HCT116 (cell line): ENCODE results near the gene GABPB1.

Experiments
- CEBPB ChIP-seq: IDR thresholded peaks from 2 replicates; pipeline ENCODE4 v1.6.1; 2012; ENCODE audit warnings: low read depth
- CTCF ChIP-seq, 3 experiments: fragments of 200-600 bp in 1 of 3; sonication (generic) in 1 of 3; IDR thresholded peaks in 2 of 3; conservative IDR thresholded peaks in 1 of 3; 2 replicates each; pipeline ENCODE4 v1.5.1; 2012 to 2017; ENCODE audit warnings: low read depth in 2 of 3, low read length in 2 of 3, antibody characterized with exemption in 1 of 3, borderline replicate concordance in 1 of 3, control low read depth in 1 of 3, mild to moderate bottlenecking in 1 of 3, mixed read lengths in 1 of 3, mixed run types in 1 of 3, moderate library complexity in 1 of 3; ENCODE audit not compliant: insufficient read depth in 1 of 3
- EZH2 ChIP-seq: fragments of 200-600 bp; sonication (generic); IDR thresholded peaks from 2 replicates; pipeline ENCODE4 v1.6.1; 2017; ENCODE audit warnings: antibody characterized with exemption, mixed run types
- JUND ChIP-seq: IDR thresholded peaks from 2 replicates; pipeline ENCODE4 v1.6.1; 2012
- POLR2A ChIP-seq: IDR thresholded peaks from 2 replicates; pipeline ENCODE4 v1.7.0; 2011; ENCODE audit warnings: borderline replicate concordance; ENCODE audit not compliant: insufficient read depth, insufficient read length; ENCODE audit errors: extremely low read depth
- POLR2AphosphoS5 ChIP-seq: IDR thresholded peaks from 2 replicates; pipeline ENCODE4 v1.6.1; 2011; ENCODE audit warnings: mild to moderate bottlenecking, low read depth, low read length, moderate library complexity
- RAD21 ChIP-seq: IDR thresholded peaks from 2 replicates; pipeline ENCODE4 v1.6.1; 2012; ENCODE audit warnings: low read depth, mild to moderate bottlenecking
- SIN3A ChIP-seq: IDR thresholded peaks from 2 replicates; pipeline ENCODE4 v1.6.1; 2012; ENCODE audit warnings: low read depth
- SP1 ChIP-seq: IDR thresholded peaks from 2 replicates; pipeline ENCODE4 v1.6.1; 2012; ENCODE audit warnings: low read depth
- SRF ChIP-seq: IDR thresholded peaks from 2 replicates; pipeline ENCODE4 v1.6.1; 2012; ENCODE audit warnings: low read depth
- TCF7L2 ChIP-seq: IDR thresholded peaks from 2 replicates; pipeline ENCODE4 v1.7.0; 2011; ENCODE audit warnings: borderline replicate concordance, inconsistent platforms; ENCODE audit not compliant: insufficient read depth, insufficient read length; ENCODE audit errors: extremely low read depth
- YY1 ChIP-seq: IDR thresholded peaks from 2 replicates; pipeline ENCODE4 v1.6.1; 2011; ENCODE audit warnings: low read length, low read depth, moderate library complexity, mild to moderate bottlenecking; ENCODE audit not compliant: insufficient replicate concordance; ENCODE audit errors: extremely low read depth
- TF ChIP-seq, protein P1 (sequence below): IDR thresholded peaks from 2 replicates; pipeline ENCODE4 v1.6.1; 2012; ENCODE audit warnings: low read depth
- TF ChIP-seq, protein P2 (sequence below): IDR thresholded peaks from 2 replicates; pipeline ENCODE4 v1.6.1; 2012

- no peak for TF ChIP-seq EZH2
- no peak for TF ChIP-seq CTCF (IDR thresholded peaks at IDR 0.05 in 2 of 3, conservative IDR thresholded peaks at IDR 0.05 in 1 of 3; ENCODE audit: borderline replicate concordance in 1 of 3, insufficient read depth in 1 of 3, low read depth in 2 of 3, low read length in 2 of 3)
- no peak for TF ChIP-seq POLR2A
- TF ChIP-seq CEBPB: no peak
- no peak for TF ChIP-seq JUND
- TF ChIP-seq, protein P1, sequence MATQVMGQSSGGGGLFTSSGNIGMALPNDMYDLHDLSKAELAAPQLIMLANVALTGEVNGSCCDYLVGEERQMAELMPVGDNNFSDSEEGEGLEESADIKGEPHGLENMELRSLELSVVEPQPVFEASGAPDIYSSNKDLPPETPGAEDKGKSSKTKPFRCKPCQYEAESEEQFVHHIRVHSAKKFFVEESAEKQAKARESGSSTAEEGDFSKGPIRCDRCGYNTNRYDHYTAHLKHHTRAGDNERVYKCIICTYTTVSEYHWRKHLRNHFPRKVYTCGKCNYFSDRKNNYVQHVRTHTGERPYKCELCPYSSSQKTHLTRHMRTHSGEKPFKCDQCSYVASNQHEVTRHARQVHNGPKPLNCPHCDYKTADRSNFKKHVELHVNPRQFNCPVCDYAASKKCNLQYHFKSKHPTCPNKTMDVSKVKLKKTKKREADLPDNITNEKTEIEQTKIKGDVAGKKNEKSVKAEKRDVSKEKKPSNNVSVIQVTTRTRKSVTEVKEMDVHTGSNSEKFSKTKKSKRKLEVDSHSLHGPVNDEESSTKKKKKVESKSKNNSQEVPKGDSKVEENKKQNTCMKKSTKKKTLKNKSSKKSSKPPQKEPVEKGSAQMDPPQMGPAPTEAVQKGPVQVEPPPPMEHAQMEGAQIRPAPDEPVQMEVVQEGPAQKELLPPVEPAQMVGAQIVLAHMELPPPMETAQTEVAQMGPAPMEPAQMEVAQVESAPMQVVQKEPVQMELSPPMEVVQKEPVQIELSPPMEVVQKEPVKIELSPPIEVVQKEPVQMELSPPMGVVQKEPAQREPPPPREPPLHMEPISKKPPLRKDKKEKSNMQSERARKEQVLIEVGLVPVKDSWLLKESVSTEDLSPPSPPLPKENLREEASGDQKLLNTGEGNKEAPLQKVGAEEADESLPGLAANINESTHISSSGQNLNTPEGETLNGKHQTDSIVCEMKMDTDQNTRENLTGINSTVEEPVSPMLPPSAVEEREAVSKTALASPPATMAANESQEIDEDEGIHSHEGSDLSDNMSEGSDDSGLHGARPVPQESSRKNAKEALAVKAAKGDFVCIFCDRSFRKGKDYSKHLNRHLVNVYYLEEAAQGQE: no peak
- no peak for TF ChIP-seq RAD21
- TF ChIP-seq TCF7L2: no peak
- TF ChIP-seq, protein P2, sequence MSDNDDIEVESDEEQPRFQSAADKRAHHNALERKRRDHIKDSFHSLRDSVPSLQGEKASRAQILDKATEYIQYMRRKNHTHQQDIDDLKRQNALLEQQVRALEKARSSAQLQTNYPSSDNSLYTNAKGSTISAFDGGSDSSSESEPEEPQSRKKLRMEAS: no peak
- TF ChIP-seq SP1: no peak
- TF ChIP-seq YY1: no peak
- no peak for TF ChIP-seq SRF
- no peak for TF ChIP-seq POLR2AphosphoS5
- no peak for TF ChIP-seq SIN3A
Observed at GRCh38 chr15:50365971-50366370, 11.0 kb upstream of the GABPB1 start.
